Muscle of leg (tissue), 11 donors: ENCODE data around the gene TMED4. TPM values are rescaled to one million over a fixed set of nuclear protein-coding genes. Genes with fewer than 3 reads are reported as not detected.
A peak's percentile ranks its signal among the peaks of the same experiment; 100 is the strongest.

Source experiments
- DNase-seq: peaks from one replicate; pipeline ENCODE4 v3.0.0; 2013
- H3K27ac ChIP-seq: one replicate; pipeline ENCODE4 v1.5.1; 2013; ENCODE audit warnings: mild to moderate bottlenecking, low read length, control low read depth
- H3K27me3 ChIP-seq: one replicate; pipeline ENCODE4 v1.6.1; 2013; ENCODE audit warnings: low read length; ENCODE audit not compliant: control insufficient read depth, insufficient read depth
- H3K36me3 ChIP-seq: one replicate; pipeline ENCODE4 v1.6.1; 2013; ENCODE audit warnings: low read length; ENCODE audit not compliant: control insufficient read depth, insufficient read depth
- H3K4me1 ChIP-seq: one replicate; pipeline ENCODE4 v1.6.1; 2013; ENCODE audit warnings: low read length; ENCODE audit not compliant: control insufficient read depth, insufficient read depth
- H3K4me3 ChIP-seq: one replicate; pipeline ENCODE4 v1.5.1; 2013; ENCODE audit warnings: low read length, control low read depth
- H3K9me3 ChIP-seq: replicated peaks from 2 replicates; pipeline ENCODE4 v1.6.1; 2013; ENCODE audit warnings: low read depth, low read length; ENCODE audit not compliant: control insufficient read depth
- WGBS: methylation state at CpG from one replicate; pipeline ENCODE4 v1.1.5; 2013; ENCODE audit warnings: missing lambda C conversion rate; ENCODE audit not compliant: insufficient coverage; 5-methylcytosine and 5-hydroxymethylcytosine counted together
- polyA plus RNA-seq, 8 donors: library from polyadenylated mRNA; unstranded; fragments of 120-200 nt; gene quantifications; one replicate each; pipeline versions ENCODE4 v1.2.1 to v1.2.3, GENCODE V29; 2013; ENCODE audit warnings: inconsistent platforms in 1 of 8, low replicate concordance in 1 of 8; ENCODE audit not compliant: insufficient read length in 8 of 8, insufficient read depth in 1 of 8
- total RNA-seq: library from RNA; stranded (reverse); fragments of 120-200 nt; gene quantifications from one replicate; pipeline ENCODE4 v1.2.4, GENCODE V29; 2013

Gene TMED4
- total and polyA plus RNA-seq, 9 donors = 74.8 to 97.8 (median 82.9) TPM

DNA sequence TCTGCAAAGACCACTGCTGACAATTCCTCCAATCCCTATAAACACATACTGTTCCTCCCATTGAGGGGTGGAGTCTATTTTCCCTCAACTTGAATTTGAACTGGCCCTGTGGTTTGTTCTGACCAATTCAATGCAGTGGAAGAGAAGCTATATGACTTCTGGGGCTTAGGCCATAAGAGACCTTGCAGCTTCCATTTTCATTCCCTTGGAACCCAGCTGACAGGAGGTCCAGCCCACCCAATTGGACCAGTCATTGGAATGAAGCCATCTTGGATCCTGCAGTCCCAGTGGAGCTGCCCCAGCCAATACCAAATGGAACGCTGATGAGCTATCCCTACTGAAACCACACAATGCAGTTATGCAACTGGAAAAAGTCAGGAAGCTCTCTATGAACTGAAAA lies 8.9 kb upstream of the TMED4 start:
- no peaks in the 10 kb centered on the region for H3K9me3 ChIP-seq
- no peaks in the 10 kb centered on the region for H3K27me3 ChIP-seq
- no peak overlapping the region for H3K4me3 ChIP-seq
- no peaks in the 10 kb centered on the region for H3K4me1 ChIP-seq
- H3K27ac ChIP-seq = no peak overlapping the region
- no peaks in the 10 kb centered on the region for H3K36me3 ChIP-seq
- DNase-seq = no peak
- WGBS = 67% methylated on average over 1 of the region's 1 CpG

DNA sequence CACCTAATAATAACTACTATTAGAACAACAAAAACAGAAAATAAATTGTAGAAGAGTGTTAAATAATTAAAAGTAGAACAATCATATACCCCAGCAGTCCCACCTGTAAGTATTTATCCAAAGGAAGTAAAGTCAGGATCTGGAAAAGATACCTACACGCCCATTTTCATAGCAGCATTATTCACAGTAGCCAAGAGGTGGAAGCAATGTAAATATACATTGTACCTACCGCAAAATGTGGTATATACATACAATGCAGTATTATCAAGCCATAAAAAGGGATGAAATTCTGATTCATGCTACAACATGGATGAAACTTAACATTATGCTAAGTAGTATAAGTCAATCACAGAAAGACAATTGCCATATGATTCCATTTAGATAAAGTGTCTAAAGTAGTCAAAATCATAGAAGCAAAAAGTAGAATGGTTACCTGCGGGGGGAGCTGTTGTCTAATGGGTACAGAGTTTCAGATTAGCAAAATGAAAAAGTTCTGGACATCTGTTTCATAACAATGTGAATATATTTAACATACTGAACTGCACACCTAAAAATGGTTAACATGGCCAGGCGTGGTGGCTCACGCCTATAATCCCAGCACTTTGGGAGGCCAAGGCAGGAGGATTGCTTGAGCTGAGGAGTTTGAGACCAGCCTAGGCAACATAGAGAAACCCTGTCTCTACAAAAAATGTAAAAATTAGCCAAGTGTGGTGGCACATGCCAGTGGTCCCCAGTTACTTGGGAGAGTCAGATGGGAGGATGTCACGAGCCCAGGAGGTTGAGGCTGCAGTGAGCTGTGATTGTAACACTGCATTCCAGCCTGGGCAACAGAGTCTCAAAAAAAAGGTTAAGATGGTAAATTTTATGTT lies 6.0 kb upstream of the TMED4 start:
- peak; percentile 75 for DNase-seq
- Histone ChIP-seq H3K4me3 (no peak overlapping the region), H3K36me3 (no peaks in the 10 kb centered on the region), H3K4me1 (no peaks in the 10 kb centered on the region), H3K27ac (no peak overlapping the region), H3K9me3 (no peaks in the 10 kb centered on the region), H3K27me3 (no peaks in the 10 kb centered on the region)
- 0% methylated on average over 1 of the region's 6 CpGs for WGBS

DNA sequence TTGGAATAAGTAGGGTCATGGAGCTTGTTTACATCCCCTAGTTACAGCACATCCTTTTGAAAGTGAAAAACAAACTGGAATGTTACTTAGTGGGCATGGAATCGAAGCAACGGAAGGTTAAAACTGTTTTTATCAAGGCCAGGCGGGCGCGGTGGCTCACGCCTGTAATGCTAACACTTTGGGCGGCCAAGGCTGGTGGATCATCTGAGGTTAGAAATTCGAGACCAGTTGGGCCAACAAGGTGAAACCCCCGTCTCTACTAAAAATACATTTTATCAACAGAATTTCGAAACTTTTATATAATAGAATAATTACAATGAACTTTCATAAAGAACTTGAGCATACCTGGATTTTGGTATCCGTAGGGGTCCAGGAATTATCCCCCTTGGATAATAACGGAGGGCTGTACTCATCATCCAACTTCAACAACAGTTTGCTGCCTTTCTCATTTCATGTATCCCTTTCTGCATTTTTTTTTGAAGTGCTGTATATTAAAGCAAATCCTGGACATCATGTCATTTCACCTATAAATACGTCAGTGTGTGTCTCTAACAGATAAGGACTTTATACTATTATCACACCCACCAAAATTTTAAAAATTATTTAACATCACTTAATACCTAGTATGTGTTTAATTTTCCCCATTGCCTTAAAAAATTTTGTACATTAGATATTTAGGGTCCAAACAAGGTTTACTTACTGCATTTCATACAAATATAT lies 1.3 kb upstream of the TMED4 start:
- no peak for DNase-seq
- 87% methylated on average over 8 of the region's 13 CpGs for WGBS
- H3K9me3 ChIP-seq = no peaks in the 10 kb centered on the region
- peaks cover 22% of the 10 kb centered on the region for H3K36me3 ChIP-seq
- H3K27ac ChIP-seq = peak overlapping the region; percentile 100
- H3K4me1 ChIP-seq = peaks cover 19% of the 10 kb centered on the region
- peak overlapping the region; percentile 95 for H3K4me3 ChIP-seq
- H3K27me3 ChIP-seq = no peaks in the 10 kb centered on the region

DNA sequence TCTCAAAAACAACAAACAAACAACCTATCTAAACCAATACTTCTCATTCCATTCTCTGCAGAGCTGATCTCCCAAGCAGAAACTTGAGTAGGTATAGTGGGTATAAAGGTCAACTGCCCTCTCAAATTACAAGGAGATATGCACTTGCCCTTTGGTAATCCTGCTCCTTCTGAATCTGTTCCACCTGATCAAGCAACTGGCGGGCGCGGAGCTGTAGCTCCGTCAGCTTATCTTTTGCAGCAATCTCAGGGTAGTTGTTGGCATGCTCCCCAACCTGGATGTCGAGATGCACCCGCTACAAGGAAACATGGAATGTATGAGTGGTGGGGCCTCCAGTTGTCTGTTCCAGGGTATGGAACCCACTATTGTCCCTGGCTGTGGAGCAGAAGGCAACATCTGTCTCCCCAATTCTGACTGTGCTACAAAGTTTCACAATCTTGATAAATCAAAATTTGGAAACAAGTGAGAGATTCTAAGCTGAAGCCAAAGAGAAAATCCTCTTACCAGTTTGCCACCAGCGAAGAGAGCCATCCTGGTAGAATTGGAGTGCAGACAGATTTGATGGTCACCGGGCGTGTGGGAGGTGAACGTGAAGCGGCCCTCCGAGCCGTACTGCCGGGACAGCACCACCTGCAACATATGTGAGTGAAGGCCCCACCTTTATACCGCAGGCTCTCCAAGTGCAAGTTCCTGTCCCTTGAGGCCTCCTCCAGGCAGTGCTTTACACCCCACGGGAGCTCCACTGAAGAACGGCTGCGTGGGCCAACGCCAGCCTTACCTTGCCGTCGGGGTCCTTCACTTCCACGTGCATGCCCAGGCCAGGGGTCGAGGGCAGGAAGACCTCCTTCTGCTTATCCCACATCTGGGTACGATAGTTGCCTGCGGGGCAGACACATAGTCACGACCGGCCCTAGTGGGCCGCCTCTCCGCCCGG lies 819 bp downstream of the TMED4 start:
- Histone ChIP-seq H3K4me3 (peak overlapping the region; percentile 95), H3K27ac (peak overlapping the region; percentile 89), H3K4me1 (peaks cover 19% of the 10 kb centered on the region), H3K36me3 (peaks cover 32% of the 10 kb centered on the region), H3K9me3 (no peaks in the 10 kb centered on the region), H3K27me3 (no peaks in the 10 kb centered on the region)
- peak; percentile 38 for DNase-seq
- WGBS = 14% methylated on average over 27 of the region's 30 CpGs

DNA sequence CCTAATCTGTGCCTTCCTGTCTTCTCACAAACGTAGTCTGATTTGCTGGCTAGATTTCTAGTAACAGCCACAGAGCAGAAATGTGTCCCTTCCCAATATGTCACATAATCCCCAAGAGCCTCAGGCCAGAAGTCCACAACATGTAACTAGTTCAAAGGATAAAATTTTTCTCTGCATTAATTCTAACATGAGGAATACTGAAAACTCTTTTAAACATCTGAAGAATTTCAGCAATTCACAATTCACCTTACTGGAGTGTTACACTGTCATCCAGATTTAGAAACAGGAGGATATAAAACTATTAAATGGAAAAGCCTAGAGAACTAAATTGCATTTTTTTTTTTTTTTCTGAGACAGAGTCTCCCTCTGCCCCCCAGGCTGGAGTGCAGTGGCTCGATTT lies 5.8 kb downstream of the TMED4 start:
- WGBS = no CpG with 5 or more reads among the region's 2 CpGs
- Histone ChIP-seq H3K27ac (no peak overlapping the region), H3K4me3 (no peak overlapping the region), H3K27me3 (no peaks in the 10 kb centered on the region), H3K4me1 (peaks cover 30% of the 10 kb centered on the region), H3K36me3 (peaks cover 59% of the 10 kb centered on the region), H3K9me3 (no peaks in the 10 kb centered on the region)
- no peak for DNase-seq

DNA sequence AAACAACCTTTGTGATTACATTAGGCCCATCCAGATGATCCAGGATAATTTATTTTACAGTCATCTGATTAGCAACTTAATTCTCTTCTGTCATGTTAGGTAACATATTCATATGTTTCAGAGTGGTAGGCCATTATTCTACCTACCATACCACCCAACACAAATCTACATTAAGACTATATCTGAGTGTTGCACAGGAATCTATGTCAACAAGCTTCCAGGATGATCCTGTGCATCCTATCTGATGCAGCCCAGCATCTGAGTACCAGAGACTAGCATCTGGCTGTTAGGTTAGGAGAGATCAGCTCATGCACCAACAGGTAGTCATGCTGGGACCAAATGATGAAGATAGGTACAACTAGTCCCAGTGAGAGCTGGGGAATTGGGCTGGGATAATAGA lies 7.0 kb downstream of the TMED4 start:
- no peak overlapping the region for H3K4me3 ChIP-seq
- DNase-seq = no peak
- H3K36me3 ChIP-seq = peaks cover 64% of the 10 kb centered on the region
- peaks cover 20% of the 10 kb centered on the region for H3K4me1 ChIP-seq
- H3K27ac ChIP-seq = no peak overlapping the region
- no peaks in the 10 kb centered on the region for H3K9me3 ChIP-seq
- no peaks in the 10 kb centered on the region for H3K27me3 ChIP-seq

DNA sequence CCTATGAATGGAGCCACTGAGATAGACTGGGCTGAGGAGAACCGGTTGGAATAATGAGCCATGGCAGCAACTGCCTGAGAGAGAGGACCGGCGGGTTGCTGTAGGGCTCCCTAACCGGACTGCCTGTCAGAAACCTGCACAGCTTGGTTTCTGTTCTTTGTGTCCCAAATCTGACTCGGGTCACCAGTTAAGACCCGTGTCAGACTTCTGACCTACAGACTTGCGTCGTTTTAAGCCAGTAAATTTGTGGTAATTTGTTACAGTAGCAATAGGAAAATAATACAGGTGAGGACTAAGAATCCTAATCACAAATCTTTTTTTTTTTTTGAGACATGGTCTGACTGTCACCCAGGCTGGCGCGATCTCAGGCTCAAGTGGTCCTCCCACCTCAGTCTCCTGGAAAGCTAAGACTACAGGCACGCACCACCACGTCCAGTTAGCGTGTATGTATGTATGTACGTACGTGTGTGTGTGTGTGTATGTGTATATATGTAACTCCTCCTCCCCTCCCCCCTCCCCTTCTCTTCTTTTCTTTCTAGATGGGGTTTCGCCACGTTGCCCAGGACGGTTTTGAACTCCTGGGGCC lies 7.7 kb downstream of the TMED4 start:
- 0% methylated on average over 4 of the region's 18 CpGs for WGBS
- DNase-seq = no peak

DNA sequence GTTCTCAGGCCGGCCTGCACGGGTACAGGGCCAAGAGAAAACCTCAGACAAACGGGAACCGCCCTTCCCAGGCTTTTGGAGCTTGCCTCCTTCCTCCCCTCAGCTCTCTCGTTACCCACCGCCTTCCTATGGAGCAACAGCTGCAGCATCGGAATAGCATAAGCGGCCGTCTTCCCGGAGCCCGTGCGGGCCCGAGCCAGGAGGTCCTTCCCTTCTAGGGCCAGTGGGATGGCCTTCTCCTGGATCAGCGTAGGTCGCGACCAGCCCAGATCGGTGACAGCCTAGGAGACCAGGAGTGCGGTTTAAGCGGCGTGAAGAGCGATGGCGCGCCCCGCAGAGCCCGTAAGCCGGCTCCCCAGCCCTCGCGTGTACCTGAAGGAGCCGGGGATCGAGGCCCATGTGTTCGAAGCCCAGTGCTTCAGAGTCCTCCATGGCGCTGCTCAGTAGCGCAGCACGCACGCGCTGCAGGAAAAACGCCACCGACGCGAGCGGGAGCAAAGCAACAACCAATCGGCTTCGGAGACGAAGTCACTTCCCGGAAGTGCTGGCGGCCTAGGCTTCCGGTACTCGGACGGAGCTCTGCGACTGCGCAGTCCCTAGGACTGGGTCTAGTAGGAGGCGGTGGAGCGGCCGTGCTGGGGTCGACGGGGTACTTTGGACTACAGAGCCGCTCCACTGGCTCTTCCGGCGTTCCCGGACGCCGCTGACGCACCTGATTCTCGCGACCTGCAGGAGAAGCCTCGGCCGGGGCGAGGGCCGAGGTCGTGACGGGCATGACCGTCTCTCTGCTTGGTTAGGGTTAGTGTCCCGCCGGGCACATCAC lies 8.4 kb downstream of the TMED4 start, which contains the start of gene DDX56:
Gene DDX56, minus strand, starts transcription at position 445 of the 823 bp plus-strand sequence. Its CDS starts 13 bp downstream, at position 432.
- H3K27me3 ChIP-seq = no peaks in the 10 kb centered on the region
- DNase-seq = peak; percentile 98
- no peaks in the 10 kb centered on the region for H3K9me3 ChIP-seq
- under 1% methylated on average over 73 of the region's 74 CpGs for WGBS
- H3K4me3 ChIP-seq = peak within 1 kb of the TSS; percentile 88
- H3K27ac ChIP-seq = peak within 1 kb of the TSS; percentile 91
- H3K4me1 ChIP-seq = peaks cover 20% of the 10 kb centered on the region
- H3K36me3 ChIP-seq = peaks cover 65% of the 10 kb centered on the region

More for the DNA sequence above, 7.7 kb downstream of the TMED4 start:
- Histone ChIP-seq H3K36me3 (peaks cover 64% of the 10 kb centered on the region), H3K27me3 (no peaks in the 10 kb centered on the region), H3K4me3 (peak overlapping the region; percentile 88), H3K27ac (peak overlapping the region; percentile 91), H3K4me1 (peaks cover 20% of the 10 kb centered on the region), H3K9me3 (no peaks in the 10 kb centered on the region)

DNA sequence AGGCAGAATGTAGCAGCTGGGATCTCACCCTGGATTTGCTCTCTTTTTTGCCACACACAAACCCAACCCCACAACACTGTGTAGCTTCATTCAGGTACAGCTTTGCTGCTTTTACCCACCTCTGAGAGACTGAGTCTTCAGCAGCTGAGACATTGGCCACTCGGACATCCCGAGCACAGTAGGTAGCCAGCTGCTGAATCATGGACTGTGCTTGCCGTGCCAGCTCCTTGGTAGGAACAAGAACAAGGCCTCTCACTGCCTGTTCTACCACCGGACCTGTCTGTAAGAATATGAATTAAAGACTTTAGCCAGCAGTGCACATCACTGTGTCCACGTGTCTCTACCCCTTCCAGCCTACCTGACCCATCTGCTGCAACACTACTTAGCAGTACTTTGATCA lies 9.3 kb downstream of the TMED4 start:
- 78% methylated on average over 5 of the region's 5 CpGs for WGBS
- Histone ChIP-seq H3K9me3 (no peaks in the 10 kb centered on the region), H3K27me3 (no peaks in the 10 kb centered on the region), H3K27ac (no peak overlapping the region), H3K4me3 (peak overlapping the region; percentile 88), H3K36me3 (peaks cover 67% of the 10 kb centered on the region), H3K4me1 (peaks cover 20% of the 10 kb centered on the region)
- no peak for DNase-seq
